ENCODE data around the gene TLR3. TPM values are rescaled to one million over a fixed set of nuclear protein-coding genes. Genes with fewer than 3 reads are reported as not detected.

Gene TLR3
- 1.0 and 1.5 TPM in 2 replicates for total RNA-seq

GRCh38 chr4:186068581-186069348 is at the start of gene TLR3:
TSS of gene TLR3 (plus strand) at chr4:186069156. CDS start at chr4:186076620, 7,464 bp downstream.

DNA sequence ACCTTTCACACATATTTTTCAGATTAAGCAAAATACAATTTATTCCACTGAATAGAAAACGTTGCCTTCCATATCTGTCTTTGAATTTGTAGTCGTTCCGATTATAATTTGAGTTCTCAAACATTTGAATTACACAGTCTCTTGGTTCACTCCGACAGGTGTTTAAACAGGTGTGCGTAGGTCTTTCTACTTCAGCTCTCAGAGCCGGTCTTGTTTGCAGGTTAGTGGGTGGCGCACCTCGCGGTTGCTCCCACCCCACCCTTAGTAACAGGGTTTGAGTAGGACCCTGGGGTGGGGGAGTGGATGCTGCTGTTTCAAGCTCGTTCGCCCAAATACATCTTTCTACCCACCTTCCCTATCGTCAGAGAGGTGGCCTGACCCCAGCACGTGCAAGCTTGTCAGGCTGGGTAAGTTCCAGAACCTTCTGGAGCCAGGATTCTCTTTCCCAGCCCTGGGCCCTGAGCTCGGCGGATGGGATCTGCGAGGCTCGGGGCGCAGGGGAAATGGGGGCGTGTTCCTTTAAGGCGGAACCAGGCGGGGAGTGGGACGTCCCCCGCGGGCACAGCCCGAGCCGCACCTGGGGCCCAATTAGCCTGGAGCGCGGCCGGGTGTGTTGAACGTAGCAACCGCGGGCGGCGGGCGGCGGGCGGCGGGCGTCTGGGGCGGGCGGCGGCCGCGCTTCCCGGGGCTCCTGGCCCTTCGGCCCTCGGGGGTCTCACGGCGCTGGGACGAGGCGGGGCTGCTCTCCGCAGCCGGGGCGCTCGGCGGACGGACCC is 35.3 kb downstream of the TLR3 start, which contains the start of gene FAM149A:
Gene FAM149A (plus strand): TSS at position 591 of the 776 bp plus-strand sequence.

Other genes with a start within 250 kb of the TLR3 start
- gene FAM149A, start 35.5 kb downstream of the TLR3 start, total RNA-seq = 2.1 and 3.2 TPM in 2 replicates
- 4.2 and 5.4 TPM in 2 replicates for gene CYP4V2, start 122.4 kb downstream of the TLR3 start, total RNA-seq
- gene KLKB1, start 158.4 kb downstream of the TLR3 start, total RNA-seq = not detected in 2 replicates
- not detected in 2 replicates for gene F11, start 197.0 kb downstream of the TLR3 start, total RNA-seq

All from bronchus fibroblast of lung (primary cell).